ENCODE data around the gene VPS13D.

- TF ChIP-seq, protein P1, sequence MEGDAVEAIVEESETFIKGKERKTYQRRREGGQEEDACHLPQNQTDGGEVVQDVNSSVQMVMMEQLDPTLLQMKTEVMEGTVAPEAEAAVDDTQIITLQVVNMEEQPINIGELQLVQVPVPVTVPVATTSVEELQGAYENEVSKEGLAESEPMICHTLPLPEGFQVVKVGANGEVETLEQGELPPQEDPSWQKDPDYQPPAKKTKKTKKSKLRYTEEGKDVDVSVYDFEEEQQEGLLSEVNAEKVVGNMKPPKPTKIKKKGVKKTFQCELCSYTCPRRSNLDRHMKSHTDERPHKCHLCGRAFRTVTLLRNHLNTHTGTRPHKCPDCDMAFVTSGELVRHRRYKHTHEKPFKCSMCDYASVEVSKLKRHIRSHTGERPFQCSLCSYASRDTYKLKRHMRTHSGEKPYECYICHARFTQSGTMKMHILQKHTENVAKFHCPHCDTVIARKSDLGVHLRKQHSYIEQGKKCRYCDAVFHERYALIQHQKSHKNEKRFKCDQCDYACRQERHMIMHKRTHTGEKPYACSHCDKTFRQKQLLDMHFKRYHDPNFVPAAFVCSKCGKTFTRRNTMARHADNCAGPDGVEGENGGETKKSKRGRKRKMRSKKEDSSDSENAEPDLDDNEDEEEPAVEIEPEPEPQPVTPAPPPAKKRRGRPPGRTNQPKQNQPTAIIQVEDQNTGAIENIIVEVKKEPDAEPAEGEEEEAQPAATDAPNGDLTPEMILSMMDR (IDR thresholded peaks at IDR 0.05; ENCODE audit: borderline replicate concordance, extremely low read depth, low read length, poor library complexity, severe bottlenecking), result no peak
- no peak for TF ChIP-seq EZH2 (IDR thresholded peaks at IDR 0.05; ENCODE audit: borderline replicate concordance, low read depth, low read length, severe bottlenecking)
These were observed 61.0 kb downstream of the VPS13D start for GRCh38 chr1:12290828-12291227.
